ENCODE results near the gene ARL6IP5.

Gene ARL6IP5, protein sequence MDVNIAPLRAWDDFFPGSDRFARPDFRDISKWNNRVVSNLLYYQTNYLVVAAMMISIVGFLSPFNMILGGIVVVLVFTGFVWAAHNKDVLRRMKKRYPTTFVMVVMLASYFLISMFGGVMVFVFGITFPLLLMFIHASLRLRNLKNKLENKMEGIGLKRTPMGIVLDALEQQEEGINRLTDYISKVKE

DNA sequence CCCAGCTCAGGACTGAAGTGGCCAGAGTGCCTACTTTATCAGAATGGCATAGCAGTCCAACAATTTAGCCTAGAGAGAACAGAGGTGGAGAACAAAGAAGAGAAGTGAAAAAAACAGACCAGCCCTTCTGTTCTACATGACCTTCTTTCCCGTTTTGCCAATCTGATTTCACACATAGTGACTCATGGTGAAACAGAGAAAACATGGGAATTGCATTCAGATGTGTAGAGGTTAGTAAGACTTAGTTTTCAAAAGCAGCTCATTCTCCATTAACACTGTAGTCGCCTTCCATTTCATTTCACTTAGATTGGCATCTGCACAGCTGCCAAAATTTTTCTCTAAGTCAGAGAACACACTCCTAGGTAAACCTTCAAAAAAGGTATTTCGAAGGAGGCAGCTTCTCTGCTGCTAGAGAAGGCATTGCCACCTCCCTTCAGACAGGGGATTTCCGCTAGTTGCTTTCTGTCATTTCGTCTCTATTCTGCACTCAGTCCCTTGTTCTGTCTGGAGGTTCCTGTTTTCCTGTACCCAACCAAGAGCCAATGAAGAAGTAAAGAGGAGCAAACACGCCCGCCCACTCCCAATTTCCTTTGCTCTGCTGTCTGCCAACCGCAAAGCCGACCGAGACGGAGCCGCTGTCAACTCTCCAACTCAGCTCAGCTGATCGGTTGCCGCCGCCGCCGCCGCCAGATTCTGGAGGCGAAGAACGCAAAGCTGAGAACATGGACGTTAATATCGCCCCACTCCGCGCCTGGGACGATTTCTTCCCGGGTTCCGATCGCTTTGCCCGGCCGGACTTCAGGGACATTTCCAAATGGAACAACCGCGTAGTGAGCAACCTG, at the start of gene ARL6IP5:
TSS of gene ARL6IP5 (plus strand) at position 612 of the 842 bp plus-strand sequence. CDS start at position 723, 111 bp downstream.
- DNase-seq (ENCODE audit: low spot score), result peak; percentile 91

DNA sequence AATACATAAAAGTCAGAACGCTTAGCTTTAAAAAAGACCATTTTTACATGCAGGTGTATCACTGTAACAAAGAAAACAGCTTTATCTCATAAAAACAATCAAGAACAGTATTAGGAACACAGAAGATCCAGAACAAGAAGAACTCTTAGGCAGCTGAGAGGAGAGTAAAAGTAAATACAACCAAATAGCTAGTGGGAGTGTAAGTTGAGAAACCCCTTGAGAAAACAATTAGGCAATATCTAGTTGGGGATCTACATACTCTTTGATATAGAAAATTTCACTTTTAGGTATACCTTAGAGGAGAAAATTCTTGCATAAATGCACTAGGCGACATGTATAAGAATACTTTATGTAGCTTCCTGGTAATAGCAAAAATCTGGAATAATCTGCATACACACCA, 40.1 kb upstream of the ARL6IP5 start:
- DNase-seq (ENCODE audit: low spot score), result no peak

DNA sequence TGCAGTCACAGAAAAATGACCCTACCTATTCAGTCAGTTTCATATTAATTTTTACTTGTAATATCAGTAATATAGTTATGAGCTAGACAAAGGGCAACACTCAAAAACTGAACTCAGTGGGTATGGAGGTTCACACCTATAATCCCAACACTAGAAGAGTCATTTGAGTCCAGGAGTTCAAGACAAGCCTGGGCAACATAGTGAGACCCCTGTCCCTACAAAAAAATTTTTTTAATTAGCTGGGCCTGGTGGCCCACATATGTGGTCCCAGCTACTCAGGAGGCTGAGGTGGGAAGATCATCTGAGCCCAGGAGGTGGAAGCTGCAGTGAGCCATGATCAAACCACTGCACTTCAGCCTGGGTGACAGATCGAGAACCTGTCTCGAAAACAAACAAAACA, 35.7 kb upstream of the ARL6IP5 start:
- DNase-seq (ENCODE audit: low spot score), result no peak

DNA sequence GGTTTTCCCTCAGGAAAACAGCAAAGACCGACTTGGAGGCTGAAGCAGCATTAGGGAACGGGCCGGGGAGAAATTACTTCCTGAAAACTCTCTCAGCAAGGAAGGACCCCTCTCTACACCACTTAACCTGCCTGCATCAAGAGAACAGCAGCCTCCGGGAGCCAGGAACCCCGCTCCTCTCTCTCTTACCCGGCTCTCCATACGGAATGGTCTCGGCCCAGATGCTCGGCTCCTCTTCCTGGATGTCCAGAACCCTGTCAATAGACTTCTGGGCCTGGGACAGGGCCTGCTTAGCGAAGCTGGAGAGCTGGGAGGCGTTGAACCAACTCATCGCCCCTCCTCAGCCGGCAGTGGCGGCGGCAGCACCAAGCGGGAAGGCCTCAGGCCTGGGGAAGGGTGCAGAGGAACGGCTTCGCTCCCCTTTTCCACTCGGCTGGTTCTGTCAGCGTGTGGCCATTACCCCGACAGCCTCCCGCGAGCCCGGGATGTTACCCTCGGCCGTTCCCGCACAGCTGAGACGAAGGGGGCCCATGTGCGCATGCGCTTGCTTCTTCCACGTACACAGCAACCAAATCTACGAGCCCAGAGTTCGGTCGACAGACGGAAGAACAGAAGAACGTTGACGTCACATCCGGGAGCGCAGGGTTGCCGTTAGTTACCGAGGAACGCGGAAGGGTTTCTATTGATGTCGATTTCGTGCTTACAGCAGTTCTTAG, 32.8 kb upstream of the ARL6IP5 start, which contains the start of gene TMF1:
TSS of gene TMF1 (minus strand) at position 578 of the 716 bp plus-strand sequence. CDS start at position 331, 247 bp downstream.
- DNase-seq (ENCODE audit: low spot score), result peak; percentile 96

DNA sequence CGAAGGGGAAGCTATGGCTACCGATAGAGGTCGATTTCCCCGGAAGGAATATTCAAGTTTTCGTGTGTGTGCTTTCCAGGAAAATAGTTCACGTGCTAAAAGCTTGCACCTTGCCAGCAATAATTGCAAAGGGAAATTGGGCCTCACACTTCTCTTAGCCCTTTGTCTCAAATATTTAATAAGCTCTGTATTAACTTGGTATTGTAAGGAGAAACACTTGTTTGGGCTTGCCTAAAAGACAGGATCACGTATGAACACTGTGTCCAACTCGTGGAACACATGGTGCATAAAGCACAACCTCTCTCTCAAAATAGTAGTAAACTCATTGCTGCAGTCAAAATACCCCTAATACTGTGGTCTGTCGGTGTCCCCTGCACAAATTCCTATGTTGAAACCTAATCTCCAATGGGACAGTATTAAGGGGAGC, 32.3 kb upstream of the ARL6IP5 start:
- DNase-seq (ENCODE audit: low spot score), result no peak

DNA sequence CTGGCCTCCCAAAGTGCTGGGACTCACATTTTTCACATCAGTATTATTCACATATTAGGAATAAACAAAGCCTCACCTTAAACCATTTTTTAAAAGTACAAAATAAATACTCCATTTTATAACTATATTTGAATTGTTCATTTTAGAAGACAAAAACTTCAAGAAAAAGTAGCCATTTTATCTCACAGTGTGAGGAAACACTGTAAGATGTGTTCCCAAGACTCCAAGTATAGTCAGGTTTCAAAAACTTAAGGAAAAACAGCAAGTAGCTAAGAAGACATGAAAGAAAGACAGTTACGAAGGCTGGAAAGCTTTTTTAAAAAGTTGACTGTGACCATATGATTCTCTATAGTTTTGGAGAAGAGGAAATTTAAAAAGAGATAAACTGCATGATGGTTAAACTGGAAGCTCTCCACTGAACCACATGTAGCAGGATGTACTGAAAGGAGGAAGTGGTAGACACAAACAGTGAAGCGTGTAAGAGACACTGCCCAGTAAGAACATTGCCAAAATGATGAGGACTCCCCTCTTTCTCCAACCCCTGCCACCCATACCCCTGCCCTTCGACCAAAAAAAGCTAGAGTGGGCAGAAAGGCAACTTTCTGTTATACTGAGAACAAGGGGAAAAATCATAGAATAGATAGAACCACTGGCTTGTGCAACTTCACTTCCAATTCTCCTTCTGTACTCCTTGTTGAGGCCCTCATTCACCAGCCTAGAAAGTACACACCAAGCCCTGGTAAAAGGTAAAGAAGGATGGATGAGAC, 26.4 kb upstream of the ARL6IP5 start:
- DNase-seq (ENCODE audit: low spot score), result peak; percentile 39

DNA sequence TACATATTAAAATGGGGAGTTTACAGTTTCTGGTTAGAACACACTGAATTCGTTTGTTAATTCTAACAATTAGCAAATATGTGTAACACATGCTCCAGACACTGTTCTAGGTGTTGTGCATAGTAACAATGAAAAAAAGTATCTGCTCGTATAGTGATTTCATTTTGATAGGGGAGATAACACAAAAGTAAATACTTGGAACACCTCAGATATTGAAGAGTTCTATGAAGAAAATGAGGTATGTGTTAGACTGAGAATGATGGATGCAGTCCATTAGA, 25.9 kb upstream of the ARL6IP5 start:
- DNase-seq (ENCODE audit: low spot score), result no peak

DNA sequence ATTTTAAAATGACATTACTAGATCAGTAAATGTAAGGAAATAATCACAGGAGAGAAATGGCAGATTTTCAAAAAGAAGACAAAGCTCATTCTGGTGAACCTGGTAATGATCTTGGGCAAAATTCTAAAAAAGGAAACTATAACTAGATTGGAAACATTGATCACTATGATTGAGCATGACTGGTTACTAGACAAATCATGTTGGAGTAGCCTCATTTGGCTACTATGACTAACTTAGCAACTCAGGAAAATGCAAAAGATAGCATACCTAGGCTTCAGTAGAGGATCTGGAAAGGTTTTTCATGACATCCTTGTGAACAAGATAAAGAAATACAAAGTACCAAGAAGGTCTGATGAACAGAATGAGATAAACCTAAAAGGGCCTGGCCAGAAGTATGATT, 25.0 kb upstream of the ARL6IP5 start:
- DNase-seq (ENCODE audit: low spot score), result no peak

DNA sequence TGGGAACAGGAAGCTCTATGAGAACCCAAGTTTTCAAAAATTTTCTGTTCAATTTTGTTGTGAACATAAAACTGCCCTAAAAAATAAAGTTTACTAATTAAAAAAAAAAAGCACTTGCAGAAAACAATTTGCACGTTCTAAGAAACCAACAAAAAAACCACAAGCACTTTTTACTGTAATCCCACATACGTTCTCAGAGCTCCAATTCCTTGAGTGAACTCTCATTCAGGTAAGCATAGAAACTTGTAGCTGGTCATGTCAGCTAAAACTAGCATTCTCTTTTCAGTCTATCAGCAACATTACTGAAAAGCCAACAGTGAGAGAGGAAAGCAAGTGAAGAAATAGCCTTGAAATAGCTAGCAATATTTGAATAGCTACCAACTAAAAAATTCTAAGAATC, 21.1 kb upstream of the ARL6IP5 start:
- no peak for DNase-seq (ENCODE audit: low spot score)

DNA sequence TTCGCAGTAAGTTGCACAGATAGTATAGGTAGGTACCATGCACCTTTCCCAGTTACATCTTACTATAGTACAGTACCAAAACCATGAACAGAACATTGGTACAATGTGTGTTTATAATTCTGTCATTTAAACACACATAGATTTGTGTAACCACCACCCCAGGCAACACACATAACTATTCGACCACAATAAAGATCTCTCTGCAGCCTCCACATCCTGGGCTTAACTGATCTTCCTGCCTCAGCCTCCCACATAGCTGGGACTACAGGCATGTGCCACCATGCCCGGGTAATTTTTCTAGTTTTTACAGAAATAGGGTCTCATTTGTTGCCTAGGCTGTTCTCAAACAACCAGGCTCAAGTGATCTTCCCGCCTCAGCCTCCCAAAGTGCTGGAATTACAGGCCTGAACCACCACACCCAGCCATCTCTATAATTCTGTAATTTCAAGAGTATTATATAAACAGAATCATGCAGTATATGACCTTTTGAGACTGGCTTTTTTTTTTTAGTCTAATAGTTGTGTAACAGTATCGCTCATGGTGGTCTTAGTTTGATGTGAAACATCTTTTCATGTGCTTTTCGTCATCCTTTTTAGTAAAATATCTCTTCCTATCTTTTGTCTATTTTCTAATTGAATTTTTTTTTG, 19.3 kb upstream of the ARL6IP5 start:
- no peak for DNase-seq (ENCODE audit: low spot score)

DNA sequence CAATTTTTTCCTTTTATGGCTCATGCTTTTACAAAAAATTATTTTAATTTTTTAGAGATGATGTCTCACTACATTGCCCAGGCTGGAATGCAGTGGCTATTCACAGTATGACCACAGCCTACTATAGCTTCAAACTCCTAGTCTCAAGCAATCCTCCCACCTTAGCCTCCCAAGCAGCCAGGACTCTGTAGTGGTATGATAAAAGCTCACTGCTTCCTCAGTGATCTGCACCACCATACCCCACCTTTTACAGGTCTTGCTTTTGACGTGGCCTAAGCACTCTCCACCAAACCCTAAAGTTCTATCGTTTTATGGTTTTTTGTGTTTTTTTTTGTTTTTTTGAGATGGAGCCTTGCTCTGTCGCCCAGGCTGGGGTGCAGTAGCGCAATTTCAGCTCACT, 18.6 kb upstream of the ARL6IP5 start:
- DNase-seq (ENCODE audit: low spot score), result no peak

DNA sequence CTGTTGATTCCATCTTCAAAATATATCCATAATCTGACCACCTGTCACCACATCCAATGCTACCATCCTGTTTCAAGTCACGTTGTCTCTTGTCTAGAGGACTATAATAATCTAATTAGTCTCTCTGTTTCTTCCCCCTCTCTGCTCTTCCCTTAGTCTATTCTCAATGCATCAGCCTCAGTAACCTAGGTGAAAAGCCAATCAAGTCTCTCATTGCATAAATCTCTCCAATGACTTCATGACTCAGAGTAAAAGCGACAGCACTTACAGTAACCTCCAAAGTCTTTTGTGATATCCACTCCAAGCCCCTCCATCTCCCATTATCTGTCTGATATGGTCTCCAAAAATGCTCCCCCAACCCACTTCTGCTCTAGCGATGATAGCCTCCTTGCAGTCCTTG, 11.8 kb upstream of the ARL6IP5 start:
- DNase-seq (ENCODE audit: low spot score), result no peak

DNA sequence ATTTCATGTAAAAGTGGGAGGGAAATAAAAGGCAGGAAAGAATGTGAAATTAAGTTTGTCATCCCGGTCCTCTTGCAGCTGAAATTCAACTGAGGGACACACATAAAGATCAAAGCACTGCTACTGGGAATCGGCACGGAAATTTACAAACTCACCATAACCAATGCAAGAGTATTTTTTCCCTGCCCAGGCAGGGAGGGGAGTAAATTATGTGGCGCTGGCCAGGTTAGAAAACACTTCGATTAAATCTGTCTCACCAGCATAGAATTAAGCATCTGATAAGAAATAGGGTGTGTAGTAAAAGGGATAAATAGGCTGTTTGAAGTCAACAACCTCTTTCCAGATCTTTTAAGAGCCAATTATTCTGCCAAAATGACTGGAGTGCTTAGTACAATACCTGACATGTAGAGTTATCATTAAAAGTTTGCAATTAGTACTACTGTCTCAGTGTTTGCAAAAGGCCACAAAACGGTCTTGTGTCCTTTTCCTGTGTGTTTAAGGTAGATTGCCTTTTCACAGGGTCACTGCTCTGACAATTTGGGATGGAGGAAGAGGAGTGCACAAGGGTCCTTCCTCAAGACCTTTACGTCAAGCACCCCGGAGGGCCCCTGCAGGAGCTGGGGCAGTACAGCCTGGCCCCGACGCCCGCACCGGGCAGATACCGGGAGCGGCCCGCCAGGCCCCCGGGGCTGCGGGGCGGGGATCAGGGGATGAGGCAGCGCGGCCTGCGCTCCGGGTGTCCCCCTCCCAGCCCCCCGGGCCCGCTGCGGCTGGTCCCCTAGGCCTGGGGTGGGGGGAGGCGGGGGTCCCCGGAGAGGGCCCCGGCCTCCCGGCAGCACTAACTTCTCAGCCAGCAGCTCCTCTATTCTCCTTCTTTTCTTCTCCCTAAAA, 5.2 kb upstream of the ARL6IP5 start:
- peak; percentile 18 for DNase-seq (ENCODE audit: low spot score)

DNA sequence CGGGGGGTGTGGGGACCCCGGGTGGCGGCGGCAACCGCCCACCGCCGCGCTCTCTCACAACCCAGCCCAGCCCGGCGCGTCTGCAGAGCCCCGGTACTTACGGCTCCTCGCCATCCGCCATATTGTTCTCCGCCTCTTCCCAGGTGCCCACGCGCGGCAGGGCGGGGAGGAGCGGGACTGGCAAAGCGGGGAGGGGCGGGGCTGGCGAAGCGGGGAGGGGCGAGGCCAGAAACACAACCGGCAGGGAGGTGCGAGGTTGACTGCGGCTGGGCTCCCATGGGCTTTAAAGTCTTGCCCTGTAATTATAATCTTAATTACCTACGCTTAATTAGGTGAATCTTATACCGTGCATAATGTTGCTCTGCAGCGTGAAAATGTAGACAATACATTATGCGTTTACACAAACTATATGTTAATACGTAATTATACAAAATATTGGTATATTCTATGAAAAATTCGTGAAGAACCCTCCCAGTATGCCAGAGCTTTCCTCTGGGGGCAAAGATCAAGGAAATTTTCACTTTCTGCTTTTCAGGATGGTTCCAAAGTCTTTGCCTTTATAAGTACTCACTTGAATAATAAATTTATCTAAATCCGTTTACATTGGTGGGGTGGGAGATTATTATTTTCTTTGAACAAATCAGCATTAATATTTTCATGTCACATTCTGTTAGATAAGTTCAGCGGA, 4.4 kb upstream of the ARL6IP5 start, which contains the start of gene UBA3:
TSS of gene UBA3 (minus strand) at position 133 of the 688 bp plus-strand sequence. CDS start at position 121, 12 bp downstream.
- DNase-seq (ENCODE audit: low spot score), result peak; percentile 83

DNA sequence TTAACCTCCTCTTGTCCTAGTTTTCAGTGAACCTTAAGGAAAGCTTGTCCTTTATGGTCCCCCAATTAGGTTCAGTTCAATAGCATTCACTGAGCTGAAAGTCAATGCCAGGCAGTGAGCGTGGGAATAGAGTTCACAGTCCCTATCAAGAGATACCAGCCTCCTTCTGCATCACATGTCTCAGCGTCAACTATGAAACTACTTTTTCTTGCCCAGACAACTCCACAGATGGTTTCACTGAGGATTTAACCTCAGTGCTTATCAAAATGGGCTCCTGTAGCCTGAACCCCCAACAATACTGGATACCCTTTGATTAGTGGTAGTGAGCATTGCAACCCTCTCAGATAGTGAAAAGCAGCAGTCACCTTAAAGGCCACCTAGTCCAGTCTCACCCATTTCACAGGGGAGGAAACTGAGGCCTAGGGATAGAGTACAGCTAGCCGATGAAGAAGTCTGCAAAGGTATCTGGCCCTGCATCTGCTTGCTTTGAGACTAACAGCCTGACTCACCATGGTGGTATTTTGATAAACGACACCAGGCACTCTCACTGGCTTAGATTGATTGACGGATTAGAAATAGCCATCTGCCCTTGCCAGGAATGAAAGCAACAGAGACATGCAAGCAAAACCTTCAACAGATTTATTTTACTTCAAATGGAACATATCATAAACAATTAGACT, 3.0 kb upstream of the ARL6IP5 start:
- peak; percentile 32 for DNase-seq (ENCODE audit: low spot score)

DNA sequence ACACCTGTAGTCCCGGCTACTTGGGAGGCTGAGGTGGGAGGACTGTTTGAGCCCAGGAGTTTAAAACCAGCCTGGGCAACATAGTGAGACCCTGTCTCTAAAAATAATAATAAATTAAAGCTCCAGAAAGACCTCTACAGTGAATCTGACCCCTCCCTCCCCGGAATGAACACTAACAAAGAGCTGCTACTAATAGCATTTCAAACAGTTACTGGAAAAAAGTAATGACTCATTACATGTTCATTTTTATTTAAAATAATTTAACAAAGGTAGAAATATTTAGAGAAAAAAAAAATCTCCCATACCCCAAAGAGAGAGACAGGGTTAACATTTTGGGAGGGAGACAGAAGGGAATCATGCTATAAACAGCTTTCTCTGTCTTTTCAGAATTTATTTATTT, 2.4 kb upstream of the ARL6IP5 start:
- no peak for DNase-seq (ENCODE audit: low spot score)

DNA sequence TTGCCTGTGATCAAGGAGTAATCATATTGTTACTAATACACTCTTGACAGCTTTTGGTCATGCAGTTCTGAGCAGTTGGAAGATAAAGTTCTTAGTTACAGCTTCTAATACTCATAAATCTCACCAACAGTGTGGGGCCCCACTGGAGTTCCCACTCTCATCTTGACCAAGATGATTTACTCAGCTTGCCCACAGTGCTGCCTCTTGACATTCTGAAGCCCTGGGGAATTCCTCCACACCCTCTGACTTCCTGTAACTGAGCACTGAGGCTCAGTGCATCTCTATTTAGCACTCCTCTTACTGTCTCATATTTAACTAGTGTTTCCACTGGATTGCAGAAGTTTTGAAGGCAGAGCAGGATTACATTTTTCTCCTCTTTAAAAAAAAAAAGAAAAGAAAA, 1.9 kb upstream of the ARL6IP5 start:
- peak; percentile 62 for DNase-seq (ENCODE audit: low spot score)

DNA sequence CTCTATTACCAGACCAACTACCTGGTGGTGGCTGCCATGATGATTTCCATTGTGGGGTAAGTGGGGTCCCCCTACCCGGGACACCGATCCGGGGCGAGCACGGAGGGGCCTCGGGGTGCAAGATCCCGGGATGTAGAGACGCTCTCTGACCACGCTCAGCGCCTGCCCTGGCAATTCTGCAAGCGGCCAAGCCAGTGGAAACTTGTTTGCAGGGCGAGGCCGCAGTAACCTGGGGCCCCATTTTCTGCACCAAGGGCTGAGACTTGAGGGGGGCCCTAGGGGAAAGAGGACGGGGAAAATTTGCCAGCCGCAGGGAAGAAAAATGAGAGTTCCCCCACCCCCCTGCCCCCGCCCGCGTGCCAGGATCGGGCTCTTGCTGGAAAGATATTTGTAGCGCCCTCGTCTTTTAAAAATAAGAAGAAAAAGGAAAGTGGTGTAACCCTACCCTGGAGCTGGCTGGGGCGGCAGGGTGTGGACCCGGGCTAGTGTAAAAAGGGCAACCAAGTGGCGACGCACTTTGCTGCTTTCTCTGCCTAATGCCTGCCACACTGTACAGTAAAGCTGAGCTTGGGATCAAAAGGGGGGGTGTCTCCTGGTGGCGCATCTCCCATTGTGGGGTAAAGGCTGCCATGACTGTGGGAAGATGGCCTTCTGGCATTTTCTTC, 563 bp downstream of the ARL6IP5 start:
- DNase-seq (ENCODE audit: low spot score), result no peak

Data from NAMALWA (cell line).